Measurements from ENCODE around the gene PPFIA4. TPM values are rescaled to one million over a fixed set of nuclear protein-coding genes. Genes with fewer than 3 reads are reported as not detected.

The PPFIA4 gene
- total and polyA plus RNA-seq, 11 donors: 11.2 to 50.3 (median 35.5) TPM

GRCh38 chr1:203065191-203065590 is 38.9 kb downstream of the PPFIA4 start:
- H3K4me3 ChIP-seq: no peak overlapping the region
- DNase-seq: peak in 1 of 5 donors; percentile 7
- H3K27me3 ChIP-seq: no peaks in the 10 kb centered on the region
- intact Hi-C loops (cut with DNase I): loop anchor here in 1 of 10 donors (2.0 kb wide), 1 partner anchor 20 kb away; no protein-coding TSS in a partner anchor
- peaks cover 0 to 15% (median 0%) of the 10 kb centered on the region in 9 donors for H3K36me3 ChIP-seq
- peaks cover 0 to 45% (median 24%) of the 10 kb centered on the region in 12 donors for H3K4me1 ChIP-seq
- 85 to 94% (median 92%) methylated on average over 3 to 7 of the region's 7 CpGs for WGBS, 4 donors
- H3K9me3 ChIP-seq: no peaks in the 10 kb centered on the region
- TF ChIP-seq POLR2A (IDR thresholded peaks at IDR 0.05) (no peak), CTCF (IDR thresholded peaks at IDR 0.05) (no peak)
- peak overlapping the region in 7 of 12 donors; percentile 8 to 95 (median 35) for H3K27ac ChIP-seq
- no peak for ATAC-seq

- peak in 2 of 4 donors; percentile 32 to 46 for ATAC-seq
- DNase-seq: peak in 1 of 5 donors; percentile 9
- peaks cover 0 to 53% (median 30%) of the 10 kb centered on the region in 12 donors for H3K4me1 ChIP-seq
- intact Hi-C loops (cut with DNase I): loop anchor here in 1 of 10 donors (2.0 kb wide), 1 partner anchor 19 kb away; no protein-coding TSS in a partner anchor
- no peaks in the 10 kb centered on the region for H3K27me3 ChIP-seq
- no peaks in the 10 kb centered on the region for H3K9me3 ChIP-seq
- 47 to 77% (median 60%) methylated on average over 2 of the region's 2 CpGs for WGBS, 4 donors
- TF ChIP-seq CTCF (IDR thresholded peaks at IDR 0.05) (no peak), POLR2A (IDR thresholded peaks at IDR 0.05) (no peak)
- H3K36me3 ChIP-seq: peaks cover 0 to 12% (median 0%) of the 10 kb centered on the region in 9 donors
- peak overlapping the region in 7 of 12 donors; percentile 17 to 95 (median 36) for H3K27ac ChIP-seq
- H3K4me3 ChIP-seq: no peak overlapping the region
These were observed 39.7 kb downstream of the PPFIA4 start for GRCh38 chr1:203065986-203066385.

- intact Hi-C loops (cut with DNase I): no loop called here
- Histone ChIP-seq H3K27me3 (no peaks in the 10 kb centered on the region), H3K27ac (peak overlapping the region in 6 of 12 donors; percentile 36 to 95 (median 88)), H3K4me3 (no peak overlapping the region), H3K36me3 (peaks cover 0 to 12% (median 0%) of the 10 kb centered on the region in 9 donors), H3K4me1 (peaks cover 0 to 62% (median 30%) of the 10 kb centered on the region in 12 donors), H3K9me3 (no peaks in the 10 kb centered on the region)
- 95 to 97% (median 97%) methylated on average over 3 of the region's 3 CpGs for WGBS, 4 donors
- ATAC-seq (no peak), DNase-seq (peak in 1 of 5 donors; percentile 11)
- TF ChIP-seq POLR2A (IDR thresholded peaks at IDR 0.05) (no peak), CTCF (IDR thresholded peaks at IDR 0.05) (no peak)
These were observed 40.7 kb downstream of the PPFIA4 start for GRCh38 chr1:203066965-203067364.

GRCh38 chr1:203069030-203069747 is 42.9 kb downstream of the PPFIA4 start:
- Histone ChIP-seq H3K27me3 (no peaks in the 10 kb centered on the region), H3K27ac (peak overlapping the region; percentile 1 to 95 (median 84)), H3K9me3 (no peaks in the 10 kb centered on the region), H3K4me3 (no peak overlapping the region), H3K4me1 (peaks cover 0 to 83% (median 30%) of the 10 kb centered on the region in 12 donors), H3K36me3 (no peaks in the 10 kb centered on the region)
- TF ChIP-seq CTCF (IDR thresholded peaks at IDR 0.05): no peak
- no peak for TF ChIP-seq POLR2A (IDR thresholded peaks at IDR 0.05)
- WGBS, 4 donors: 2 to 8% (median 4%) methylated on average over 4 of the region's 4 CpGs
- intact Hi-C loops (cut with DNase I): no loop called here
- DNase-seq (peak in 4 of 5 donors; percentile 58 to 81 (median 65)), ATAC-seq (peak; percentile 93 to 94 (median 93))
